SU-DHL-6 (cell line): ENCODE data around the gene NOX4.
"Not testable (repeated sequence)": the region's sequence is repeated elsewhere in the genome, so short reads cannot be mapped to it uniquely, and the experiment has no call there.

ENCODE experiments used
- CTCF ChIP-seq: fragments of 200-600 bp; sonication (generic); IDR thresholded peaks from one replicate; pipeline ENCODE4 v1.5.1; 2017; ENCODE audit warnings: antibody characterized with exemption, mild to moderate bottlenecking, low read length, moderate library complexity; ENCODE audit not compliant: insufficient read depth, poor library complexity, severe bottlenecking
- EZH2phosphoT487 ChIP-seq: fragments of 200-600 bp; sonication (generic), shearing (Covaris generic); conservative IDR thresholded peaks from 2 replicates; pipeline ENCODE4 v1.6.1; 2018; ENCODE audit warnings: mild to moderate bottlenecking, antibody characterized with exemption, low read length, moderate library complexity, mixed read lengths

DNA sequence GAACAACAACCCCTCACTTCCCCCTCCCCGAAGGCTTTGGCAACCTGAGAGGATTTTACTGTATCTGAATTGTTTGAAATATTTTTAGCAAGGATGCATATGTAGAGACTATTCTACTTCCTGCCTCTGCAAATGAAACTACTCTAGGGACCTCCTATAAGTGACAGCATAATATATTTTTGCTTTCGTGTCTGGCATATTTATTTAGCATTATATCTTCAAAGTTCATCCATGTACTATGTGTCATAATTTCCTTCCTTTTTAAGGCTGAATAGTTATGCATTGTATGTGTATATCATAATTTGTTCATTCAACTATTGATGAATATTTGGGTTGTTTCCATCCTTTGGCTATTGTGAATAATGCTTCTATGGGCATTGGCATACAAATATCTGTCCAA is 153.1 kb downstream of the NOX4 start:
- TF ChIP-seq CTCF, EZH2phosphoT487: not testable (repeated sequence)
